ENCODE data around the gene ANP32D. TPM values are rescaled to one million over a fixed set of nuclear protein-coding genes. Genes with fewer than 3 reads are reported as not detected.

ANP32D gene
- total and polyA plus RNA-seq, 9 of the 15 experiments (the other 6 are each of a cell fraction or from before 2014, with no cell fraction given): not detected

GRCh38 chr12:48508987-48509386 is 36.6 kb downstream of the ANP32D start:
- H3K4me2 ChIP-seq (ENCODE audit: insufficient read depth, low read length): no peak overlapping the region
- BruUV-seq (replicated peaks): no TSS peak
- ChIA-PET CTCF (ENCODE audit: low intra/inter-chr PET ratio) (no interaction called here), POLR2A (no interaction called here)
- H3K9ac ChIP-seq (ENCODE audit: insufficient read depth in 1 of 2, low read depth in 2 of 2, low read length in 2 of 2): no peak overlapping the region
- no peaks in the 10 kb centered on the region for H3K36me3 ChIP-seq (ENCODE audit: control insufficient read depth, insufficient read depth, low read length)
- H3K27me3 ChIP-seq (ENCODE audit: control insufficient read depth in 2 of 2, insufficient read depth in 2 of 2, low read length in 2 of 2): peaks cover 0 to 2% of the 10 kb centered on the region in 2 experiments; a peak in 1 of 5 replicates
- no peaks in the 10 kb centered on the region for H4K20me1 ChIP-seq (replicated peaks; ENCODE audit: control insufficient read depth, insufficient read depth, low read length)
- TF ChIP-seq MCM7 (IDR thresholded peaks at IDR 0.05) (no peak), CREB3 (tag; conservative IDR thresholded peaks at IDR 0.05; ENCODE audit: low read depth) (no peak), NR2C1 (IDR thresholded peaks at IDR 0.05) (no peak), NR2C1 (tag; IDR thresholded peaks at IDR 0.05) (no peak)
- no peaks in the 10 kb centered on the region for H3K9me3 ChIP-seq (replicated peaks; ENCODE audit: control insufficient read depth, insufficient read depth, low read depth, low read length)
- intact Hi-C loops (cut with micrococcal nuclease): no loop called here
- ATAC-seq (no peak), FAIRE-seq (no peak), DNase-seq (ENCODE audit: extremely low read depth in 1 of 4, low spot score in 3 of 4) (no peak)
- no peaks in the 10 kb centered on the region for H3K9me1 ChIP-seq (ENCODE audit: control insufficient read depth, insufficient read depth, low read length)
- in situ Hi-C loops (cut with MboI): no loop called here
- no peak overlapping the region for H2AFZ ChIP-seq (ENCODE audit: low read depth, low read length)
- no peaks in the 10 kb centered on the region for H3K4me1 ChIP-seq (replicated peaks in 1 of 2; ENCODE audit: control insufficient read depth in 2 of 2, insufficient read depth in 2 of 2, low read length in 2 of 2)
- H3K27ac ChIP-seq (ENCODE audit: extremely low read depth, low read depth, low read length): no peak overlapping the region
- no peak overlapping the region for H3K4me3 ChIP-seq
- H3K79me2 ChIP-seq (ENCODE audit: control insufficient read depth, insufficient read depth, low read length): no peaks in the 10 kb centered on the region
- WGBS (ENCODE audit: insufficient coverage, low coverage, missing lambda C conversion rate): 0% methylated on average over 2 of the region's 2 CpGs

DNA sequence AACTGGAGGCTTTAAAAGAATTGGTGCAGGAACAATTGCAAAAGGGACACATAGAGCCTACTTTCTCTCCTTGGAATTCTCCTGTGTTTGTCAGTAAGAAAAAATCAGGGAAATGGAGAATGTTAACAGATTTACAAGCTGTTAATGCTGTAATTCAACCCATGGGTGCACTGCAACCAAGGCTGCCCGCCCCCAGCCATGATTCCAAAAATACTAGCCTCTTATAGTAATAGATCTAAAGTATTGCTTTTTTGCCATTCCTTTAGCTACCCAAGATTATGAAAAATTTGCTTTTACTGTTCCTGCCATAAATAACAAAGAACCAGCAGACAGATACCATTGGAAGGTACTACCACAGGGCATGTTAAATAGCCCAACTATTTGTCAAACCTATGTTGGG is 37.8 kb downstream of the ANP32D start:
- no peak for DNase-seq (ENCODE audit: extremely low read depth in 1 of 4, low spot score in 3 of 4)
- TF ChIP-seq ZNF174 (CRISPR knock-in tag; IDR thresholded peaks at IDR 0.05) (no peak), PTTG1 (tag; IDR thresholded peaks at IDR 0.05; ENCODE audit: low read depth) (no peak), RBM34 (IDR thresholded peaks at IDR 0.05; ENCODE audit: borderline replicate concordance, insufficient read depth, low read length) (no peak), ARHGAP35 (IDR thresholded peaks at IDR 0.05; ENCODE audit: partially characterized antibody) (no peak)
- no peak overlapping the region for H3K9ac ChIP-seq (ENCODE audit: insufficient read depth in 1 of 2, low read depth in 2 of 2, low read length in 2 of 2)
- no peak overlapping the region for H2AFZ ChIP-seq (ENCODE audit: low read depth, low read length)
- peaks cover 0 to 2% of the 10 kb centered on the region in 2 experiments; a peak in 1 of 5 replicates for H3K27me3 ChIP-seq (ENCODE audit: control insufficient read depth in 2 of 2, insufficient read depth in 2 of 2, low read length in 2 of 2)
- ChIA-PET CTCF (ENCODE audit: low intra/inter-chr PET ratio) (no interaction called here), POLR2A (no interaction called here)
- no peaks in the 10 kb centered on the region for H3K79me2 ChIP-seq (ENCODE audit: control insufficient read depth, insufficient read depth, low read length)
- intact Hi-C loops (cut with micrococcal nuclease) (no loop called here), in situ Hi-C loops (cut with MboI) (no loop called here)
- FAIRE-seq: no peak
- no peaks in the 10 kb centered on the region for H3K9me1 ChIP-seq (ENCODE audit: control insufficient read depth, insufficient read depth, low read length)
- no peak overlapping the region for H3K4me2 ChIP-seq (ENCODE audit: insufficient read depth, low read length)
- H3K36me3 ChIP-seq (ENCODE audit: control insufficient read depth, insufficient read depth, low read length): no peaks in the 10 kb centered on the region
- H4K20me1 ChIP-seq (replicated peaks; ENCODE audit: control insufficient read depth, insufficient read depth, low read length): no peaks in the 10 kb centered on the region
- 0% methylated on average over 1 of the region's 1 CpG for WGBS (ENCODE audit: insufficient coverage, low coverage, missing lambda C conversion rate)
- no peak for ATAC-seq
- BruUV-seq (replicated peaks): no TSS peak
- H3K27ac ChIP-seq (ENCODE audit: extremely low read depth, low read depth, low read length): no peak overlapping the region
- no peaks in the 10 kb centered on the region for H3K4me1 ChIP-seq (replicated peaks in 1 of 2; ENCODE audit: control insufficient read depth in 2 of 2, insufficient read depth in 2 of 2, low read length in 2 of 2)
- H3K9me3 ChIP-seq (replicated peaks; ENCODE audit: control insufficient read depth, insufficient read depth, low read depth, low read length): no peaks in the 10 kb centered on the region
- no peak overlapping the region for H3K4me3 ChIP-seq
